H9 (cell line): ENCODE measurements around the gene CNRIP1. TPM values are rescaled to one million over a fixed set of nuclear protein-coding genes. Genes with fewer than 3 reads are reported as not detected.

Experiments used
- DNase-seq: peaks from one replicate; pipeline ENCODE4 v3.0.0-alpha.2; 2017
- H2AFZ ChIP-seq: one replicate; pipeline ENCODE4 v1.6.1; 2013; ENCODE audit warnings: mild to moderate bottlenecking, low read length, control low read depth, moderate library complexity
- H2AK5ac ChIP-seq: 2 replicates; pipeline ENCODE4 v1.6.1; 2013; ENCODE audit warnings: low read length, control low read depth, mixed read lengths; ENCODE audit not compliant: insufficient read length
- H2BK120ac ChIP-seq: one replicate; pipeline ENCODE4 v1.6.1; 2013; ENCODE audit warnings: low read depth, mild to moderate bottlenecking, low read length, control low read depth, inconsistent platforms; ENCODE audit not compliant: poor library complexity, severe bottlenecking
- H2BK12ac ChIP-seq: 2 replicates; pipeline ENCODE4 v1.6.1; 2013; ENCODE audit warnings: low read length, control low read depth, mixed read lengths, low read depth; ENCODE audit not compliant: insufficient read length
- H2BK15ac ChIP-seq: 2 replicates; pipeline ENCODE4 v1.6.1; 2013; ENCODE audit warnings: low read depth, low read length, control low read depth
- H2BK20ac ChIP-seq: one replicate; pipeline ENCODE4 v1.6.1; 2013; ENCODE audit warnings: low read depth, mild to moderate bottlenecking, low read length, control low read depth, inconsistent platforms; ENCODE audit not compliant: poor library complexity, severe bottlenecking
- H2BK5ac ChIP-seq: 2 replicates; pipeline ENCODE4 v1.6.1; 2013; ENCODE audit warnings: low read length, control low read depth, mixed read lengths; ENCODE audit not compliant: insufficient read length
- H3K14ac ChIP-seq: 2 replicates; pipeline ENCODE4 v1.6.1; 2013; ENCODE audit warnings: low read length, control low read depth; ENCODE audit not compliant: insufficient read depth
- H3K18ac ChIP-seq: 2 replicates; pipeline ENCODE4 v1.6.1; 2013; ENCODE audit warnings: low read depth, mild to moderate bottlenecking, mixed read lengths, low read length, control low read depth; ENCODE audit not compliant: insufficient read length
- H3K23ac ChIP-seq: 2 replicates; pipeline ENCODE4 v1.6.1; 2013; ENCODE audit warnings: low read length, control low read depth, mixed read lengths, low read depth; ENCODE audit not compliant: insufficient read length
- H3K23me2 ChIP-seq: 2 replicates; pipeline ENCODE4 v1.6.1; 2013; ENCODE audit warnings: low read depth, mild to moderate bottlenecking, mixed read lengths, low read length, control low read depth; ENCODE audit not compliant: insufficient read length, poor library complexity, severe bottlenecking
- H3K27ac ChIP-seq: 2 replicates; pipeline ENCODE4 v1.5.1; 2013; ENCODE audit warnings: low read length, control low read depth, mixed read lengths, low read depth; ENCODE audit not compliant: insufficient read length
- H3K27me3 ChIP-seq: 2 replicates; pipeline ENCODE4 v1.6.1; 2013; ENCODE audit warnings: low read length, control low read depth, inconsistent platforms; ENCODE audit not compliant: insufficient read depth
- H3K4ac ChIP-seq: 2 replicates; pipeline ENCODE4 v1.6.1; 2013; ENCODE audit warnings: low read depth, mild to moderate bottlenecking, control low read depth, inconsistent platforms, low read length, moderate library complexity
- H3K4me1 ChIP-seq: 2 replicates; pipeline ENCODE4 v1.6.1; 2013; ENCODE audit warnings: low read length, control low read depth, inconsistent platforms; ENCODE audit not compliant: insufficient read depth
- H3K4me2 ChIP-seq: 2 replicates; pipeline ENCODE4 v1.6.1; 2013; ENCODE audit warnings: low read length, control low read depth, mixed read lengths; ENCODE audit not compliant: insufficient read length, insufficient read depth
- H3K56ac ChIP-seq: 2 replicates; pipeline ENCODE4 v1.6.1; 2013; ENCODE audit warnings: low read depth, mild to moderate bottlenecking, mixed read lengths, low read length, control low read depth; ENCODE audit not compliant: insufficient read length
- H3K79me1 ChIP-seq: 2 replicates; pipeline ENCODE4 v1.6.1; 2013; ENCODE audit warnings: low read depth, mild to moderate bottlenecking, moderate library complexity, low read length, control low read depth, inconsistent platforms; ENCODE audit not compliant: insufficient read depth, poor library complexity, severe bottlenecking
- H3K79me2 ChIP-seq: 2 replicates; pipeline ENCODE4 v1.6.1; 2013; ENCODE audit warnings: low read length, control low read depth, inconsistent platforms; ENCODE audit not compliant: insufficient read depth
- H3K9ac ChIP-seq: 2 replicates; pipeline ENCODE4 v1.6.1; 2013; ENCODE audit warnings: low read length, control low read depth, mixed read lengths; ENCODE audit not compliant: insufficient read length; ENCODE audit errors: extremely low read depth
- H3K9me3 ChIP-seq: one replicate; pipeline ENCODE4 v1.6.1; 2013; ENCODE audit warnings: low read depth, low read length, inconsistent platforms; ENCODE audit not compliant: control insufficient read depth
- H3T11ph ChIP-seq: one replicate; pipeline ENCODE4 v1.6.1; 2013; ENCODE audit warnings: mild to moderate bottlenecking, low read length, control low read depth, inconsistent platforms
- H4K20me1 ChIP-seq: one replicate; pipeline ENCODE4 v1.6.1; 2013; ENCODE audit not compliant: control insufficient read depth, insufficient read length, insufficient read depth
- H4K5ac ChIP-seq: 2 replicates; pipeline ENCODE4 v1.6.1; 2013; ENCODE audit warnings: low read depth, mild to moderate bottlenecking, mixed read lengths, low read length, control low read depth; ENCODE audit not compliant: insufficient read length
- H4K8ac ChIP-seq: replicated peaks from 2 replicates; pipeline ENCODE4 v1.6.1; 2013; ENCODE audit warnings: low read length, control low read depth, mixed read lengths, low read depth; ENCODE audit not compliant: insufficient read length
- H4K91ac ChIP-seq: 2 replicates; pipeline ENCODE4 v1.6.1; 2013; ENCODE audit warnings: low read depth, mild to moderate bottlenecking, moderate library complexity, mixed read lengths, low read length, control low read depth; ENCODE audit not compliant: insufficient read length
- H3K27ac Mint-ChIP-seq, 3 experiments: 2 replicates in 2 of 3; 3 replicates in 1 of 3; pipeline ENCODE4 v1.8.0; 2020 to 2021; ENCODE audit warnings: mixed read lengths in 3 of 3, mild to moderate bottlenecking in 1 of 3, moderate library complexity in 1 of 3
- H3K27me3 Mint-ChIP-seq: 2 replicates; pipeline ENCODE4 v1.8.0; 2021; ENCODE audit warnings: low read depth, mild to moderate bottlenecking, moderate library complexity, mixed read lengths
- H3K36me3 Mint-ChIP-seq, 3 experiments: 2 replicates in 2 of 3; 3 replicates in 1 of 3; pipeline ENCODE4 v1.8.0; 2020 to 2021; ENCODE audit warnings: low read depth in 3 of 3, mixed read lengths in 3 of 3; ENCODE audit not compliant: insufficient read depth in 1 of 3
- H3K4me1 Mint-ChIP-seq, 2 experiments: 2 replicates each; pipeline ENCODE4 v1.8.0; 2020; ENCODE audit warnings: mixed read lengths in 2 of 2
- H3K4me3 Mint-ChIP-seq, 2 experiments: 2 replicates in 1 of 2; 3 replicates in 1 of 2; pipeline ENCODE4 v1.8.0; 2020 to 2021; ENCODE audit warnings: mild to moderate bottlenecking in 2 of 2, mixed read lengths in 2 of 2, moderate library complexity in 1 of 2
- H3K9me3 Mint-ChIP-seq, 2 experiments: 2 replicates in 1 of 2; 3 replicates in 1 of 2; pipeline ENCODE4 v1.8.0; 2020; ENCODE audit warnings: mild to moderate bottlenecking in 2 of 2, mixed read lengths in 2 of 2, moderate library complexity in 1 of 2
- CTCF ChIP-seq: fragments of 200-600 bp; sonication (generic); conservative IDR thresholded peaks from 3 replicates; pipeline ENCODE4 v1.8.0; 2021; ENCODE audit warnings: antibody characterized with exemption, mild to moderate bottlenecking
- WGBS: extraction: QIAGEN DNeasy Blood & Tissue Kit; methylation state at CpG from one replicate; pipeline ENCODE4 v1.1.7; 2013; ENCODE audit warnings: missing lambda C conversion rate, low lambda C conversion rate, mixed read lengths; ENCODE audit not compliant: insufficient read length; ENCODE audit errors: extremely low coverage; 5-methylcytosine and 5-hydroxymethylcytosine counted together
- total RNA-seq: library from RNA; stranded (reverse); gene quantifications from 2 replicates; pipeline ENCODE4 v1.2.1, GENCODE V29; 2021

The CNRIP1 gene
- total RNA-seq, 1 experiment from 2014 or later, result 0.70 TPM

GRCh38 chr2:68258851-68259250, 60.9 kb downstream of the CNRIP1 start:
- Histone ChIP-seq H3K4ac (no peak overlapping the region), H3K79me2 (no peaks in the 10 kb centered on the region), H3T11ph (no peak overlapping the region), H2BK15ac (no peak overlapping the region), H3K9me3 (no peaks in the 10 kb centered on the region), H2AK5ac (no peak overlapping the region), H3K23me2 (no peaks in the 10 kb centered on the region), H2AFZ (no peak overlapping the region), H4K8ac (no peak overlapping the region), H3K4me2 (no peak overlapping the region), H3K79me1 (no peaks in the 10 kb centered on the region), H3K9ac (no peak overlapping the region), H2BK5ac (no peak overlapping the region), H3K27me3 (no peaks in the 10 kb centered on the region), H3K14ac (no peak overlapping the region), H4K5ac (no peak overlapping the region), H2BK120ac (no peak overlapping the region), H3K23ac (no peak overlapping the region), H3K4me1 (peaks cover 2% of the 10 kb centered on the region; the same call in 1 of the 2 replicates), H4K20me1 (no peaks in the 10 kb centered on the region), H4K91ac (no peak overlapping the region), H2BK20ac (no peak overlapping the region), H3K18ac (no peak overlapping the region), H3K27ac (no peak overlapping the region), H2BK12ac (no peak overlapping the region), H3K56ac (no peak overlapping the region)
- H3K4me3 Mint-ChIP-seq, result no peak overlapping the region
- H3K27me3 Mint-ChIP-seq, result no peaks in the 10 kb centered on the region
- no peak for TF ChIP-seq CTCF
- H3K4me1 Mint-ChIP-seq, result peaks cover 10 to 13% of the 10 kb centered on the region in 2 experiments
- DNase-seq, result no peak
- H3K9me3 Mint-ChIP-seq, result no peaks in the 10 kb centered on the region
- no peaks in the 10 kb centered on the region for H3K36me3 Mint-ChIP-seq
- no CpG with 5 or more reads among the region's 2 CpGs for WGBS
- no peak overlapping the region for H3K27ac Mint-ChIP-seq
